A673 (cell line): ENCODE results near the gene PIP5K1A.

Experiments
- EZH2 ChIP-seq: fragments of 200-600 bp; sonication (generic); IDR thresholded peaks from 2 replicates; pipeline ENCODE4 v1.6.1; 2017; ENCODE audit warnings: borderline replicate concordance, low read depth, mild to moderate bottlenecking, mixed read lengths, antibody characterized with exemption, low read length; ENCODE audit not compliant: poor library complexity, severe bottlenecking
- TF ChIP-seq, protein P1 (sequence below): fragments of 300-800, 200-600 bp; sonication (generic); conservative IDR thresholded peaks from 2 replicates; pipeline ENCODE4 v1.5.1; 2017; ENCODE audit warnings: low read depth, mild to moderate bottlenecking, antibody characterized with exemption, low read length, moderate library complexity, mixed read lengths

DNA sequence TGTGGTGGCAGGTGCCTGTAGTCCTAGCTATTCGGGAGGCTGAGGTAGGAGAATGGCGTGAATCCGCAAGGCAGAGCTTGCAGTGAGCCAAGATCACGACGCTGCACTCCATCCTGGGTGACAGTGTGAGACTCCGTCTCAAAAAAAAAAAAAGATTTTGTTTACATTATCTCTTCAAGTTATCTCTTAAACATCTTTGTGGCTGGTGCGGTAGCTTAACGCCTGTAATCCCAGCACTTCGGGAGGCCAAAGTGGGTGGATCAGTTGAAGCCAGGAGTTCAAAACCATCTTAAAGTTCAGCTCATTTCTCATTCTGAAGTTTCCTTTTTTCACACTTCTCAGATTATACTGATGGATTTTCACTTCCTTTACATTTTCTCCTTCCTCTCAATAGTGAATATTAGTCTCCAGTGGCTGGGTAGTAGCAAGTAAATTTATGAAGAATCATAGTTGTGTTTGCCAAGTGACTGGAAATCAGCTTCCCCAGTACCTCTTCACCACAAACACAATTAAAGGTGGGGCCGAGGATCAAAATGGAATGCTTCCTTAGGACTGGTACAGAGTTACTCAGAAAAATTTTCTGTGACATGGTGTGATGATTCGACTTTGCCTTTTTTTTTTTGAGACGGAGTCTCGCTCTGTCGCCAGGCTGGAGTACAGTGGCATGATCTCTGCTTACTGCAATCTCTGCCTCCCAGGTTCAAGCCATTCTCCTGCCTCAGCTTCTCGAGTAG, 13.8 kb downstream of the PIP5K1A start:
- TF ChIP-seq EZH2 = no peak
- TF ChIP-seq, protein P1, sequence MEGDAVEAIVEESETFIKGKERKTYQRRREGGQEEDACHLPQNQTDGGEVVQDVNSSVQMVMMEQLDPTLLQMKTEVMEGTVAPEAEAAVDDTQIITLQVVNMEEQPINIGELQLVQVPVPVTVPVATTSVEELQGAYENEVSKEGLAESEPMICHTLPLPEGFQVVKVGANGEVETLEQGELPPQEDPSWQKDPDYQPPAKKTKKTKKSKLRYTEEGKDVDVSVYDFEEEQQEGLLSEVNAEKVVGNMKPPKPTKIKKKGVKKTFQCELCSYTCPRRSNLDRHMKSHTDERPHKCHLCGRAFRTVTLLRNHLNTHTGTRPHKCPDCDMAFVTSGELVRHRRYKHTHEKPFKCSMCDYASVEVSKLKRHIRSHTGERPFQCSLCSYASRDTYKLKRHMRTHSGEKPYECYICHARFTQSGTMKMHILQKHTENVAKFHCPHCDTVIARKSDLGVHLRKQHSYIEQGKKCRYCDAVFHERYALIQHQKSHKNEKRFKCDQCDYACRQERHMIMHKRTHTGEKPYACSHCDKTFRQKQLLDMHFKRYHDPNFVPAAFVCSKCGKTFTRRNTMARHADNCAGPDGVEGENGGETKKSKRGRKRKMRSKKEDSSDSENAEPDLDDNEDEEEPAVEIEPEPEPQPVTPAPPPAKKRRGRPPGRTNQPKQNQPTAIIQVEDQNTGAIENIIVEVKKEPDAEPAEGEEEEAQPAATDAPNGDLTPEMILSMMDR = no peak
